ENCODE results near the gene RBFOX2.
A peak's percentile ranks its signal among the peaks of the same experiment; 100 is the strongest.

Gene RBFOX2

GRCh38 chr22:35872451-35872850 lies 156.2 kb downstream of the RBFOX2 start:
- peaks cover 15% of the 10 kb centered on the region; the same call in 1 of the 2 replicates for H3K36me3 ChIP-seq (ENCODE audit: insufficient read depth, low read length)
- H3K4me1 ChIP-seq (ENCODE audit: insufficient read depth, low read length, severe bottlenecking), result peaks cover 81% of the 10 kb centered on the region
- H3K9ac ChIP-seq (ENCODE audit: low read length), result no peak overlapping the region
- no peak overlapping the region for H3K27ac ChIP-seq (ENCODE audit: low read depth, low read length, poor library complexity, severe bottlenecking)
- no peak overlapping the region for H3K4me2 ChIP-seq (ENCODE audit: low read length)
- TF ChIP-seq EZH2 (IDR thresholded peaks at IDR 0.05; ENCODE audit: borderline replicate concordance, low read length), result no peak
- TF ChIP-seq, protein P1, sequence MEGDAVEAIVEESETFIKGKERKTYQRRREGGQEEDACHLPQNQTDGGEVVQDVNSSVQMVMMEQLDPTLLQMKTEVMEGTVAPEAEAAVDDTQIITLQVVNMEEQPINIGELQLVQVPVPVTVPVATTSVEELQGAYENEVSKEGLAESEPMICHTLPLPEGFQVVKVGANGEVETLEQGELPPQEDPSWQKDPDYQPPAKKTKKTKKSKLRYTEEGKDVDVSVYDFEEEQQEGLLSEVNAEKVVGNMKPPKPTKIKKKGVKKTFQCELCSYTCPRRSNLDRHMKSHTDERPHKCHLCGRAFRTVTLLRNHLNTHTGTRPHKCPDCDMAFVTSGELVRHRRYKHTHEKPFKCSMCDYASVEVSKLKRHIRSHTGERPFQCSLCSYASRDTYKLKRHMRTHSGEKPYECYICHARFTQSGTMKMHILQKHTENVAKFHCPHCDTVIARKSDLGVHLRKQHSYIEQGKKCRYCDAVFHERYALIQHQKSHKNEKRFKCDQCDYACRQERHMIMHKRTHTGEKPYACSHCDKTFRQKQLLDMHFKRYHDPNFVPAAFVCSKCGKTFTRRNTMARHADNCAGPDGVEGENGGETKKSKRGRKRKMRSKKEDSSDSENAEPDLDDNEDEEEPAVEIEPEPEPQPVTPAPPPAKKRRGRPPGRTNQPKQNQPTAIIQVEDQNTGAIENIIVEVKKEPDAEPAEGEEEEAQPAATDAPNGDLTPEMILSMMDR (IDR thresholded peaks at IDR 0.05; ENCODE audit: low read length), result no peak
- H3K9me2 ChIP-seq (ENCODE audit: low read depth, low read length), result no peaks in the 10 kb centered on the region
- H4K20me1 ChIP-seq (ENCODE audit: insufficient read depth, low read length), result no peaks in the 10 kb centered on the region
- no peak overlapping the region for H3K4me3 ChIP-seq (ENCODE audit: low read depth, low read length, poor library complexity, severe bottlenecking)
- peaks cover 8% of the 10 kb centered on the region for H3K79me2 ChIP-seq (ENCODE audit: insufficient read depth, low read length)
- H3F3A ChIP-seq (ENCODE audit: insufficient read depth, low read length), result no peaks in the 10 kb centered on the region; the same call in 1 of the 2 replicates
- no peak overlapping the region for H2AFZ ChIP-seq (ENCODE audit: low read length)
- peaks cover 7% of the 10 kb centered on the region for H3K9me3 ChIP-seq (ENCODE audit: low read length)
- no peaks in the 10 kb centered on the region for H3K27me3 ChIP-seq (ENCODE audit: insufficient read depth, low read length)

GRCh38 chr22:35870517-35871293 lies 157.9 kb downstream of the RBFOX2 start:
- Histone ChIP-seq H3K27me3 (ENCODE audit: insufficient read depth, low read length) (no peaks in the 10 kb centered on the region), H3K4me1 (ENCODE audit: insufficient read depth, low read length, severe bottlenecking) (peaks cover 81% of the 10 kb centered on the region), H3K9me3 (ENCODE audit: low read length) (peaks cover 7% of the 10 kb centered on the region), H3K36me3 (ENCODE audit: insufficient read depth, low read length) (peaks cover 15% of the 10 kb centered on the region; the same call in 1 of the 2 replicates), H2AFZ (ENCODE audit: low read length) (no peak overlapping the region), H3K79me2 (ENCODE audit: insufficient read depth, low read length) (peaks cover 18% of the 10 kb centered on the region), H3F3A (ENCODE audit: insufficient read depth, low read length) (no peaks in the 10 kb centered on the region; the same call in 1 of the 2 replicates), H3K4me3 (ENCODE audit: low read depth, low read length, poor library complexity, severe bottlenecking) (no peak overlapping the region), H3K4me2 (ENCODE audit: low read length) (peak overlapping the region; percentile 10; the same call in 1 of the 2 replicates), H3K9ac (ENCODE audit: low read length) (no peak overlapping the region; the same call in 1 of the 2 replicates), H4K20me1 (ENCODE audit: insufficient read depth, low read length) (no peaks in the 10 kb centered on the region), H3K9me2 (ENCODE audit: low read depth, low read length) (no peaks in the 10 kb centered on the region), H3K27ac (ENCODE audit: low read depth, low read length, poor library complexity, severe bottlenecking) (peak overlapping the region; percentile 86)
- no peak for TF ChIP-seq EZH2 (IDR thresholded peaks at IDR 0.05; ENCODE audit: borderline replicate concordance, low read length)
- TF ChIP-seq, protein P1 (IDR thresholded peaks at IDR 0.05; ENCODE audit: low read length), result no peak

DNA sequence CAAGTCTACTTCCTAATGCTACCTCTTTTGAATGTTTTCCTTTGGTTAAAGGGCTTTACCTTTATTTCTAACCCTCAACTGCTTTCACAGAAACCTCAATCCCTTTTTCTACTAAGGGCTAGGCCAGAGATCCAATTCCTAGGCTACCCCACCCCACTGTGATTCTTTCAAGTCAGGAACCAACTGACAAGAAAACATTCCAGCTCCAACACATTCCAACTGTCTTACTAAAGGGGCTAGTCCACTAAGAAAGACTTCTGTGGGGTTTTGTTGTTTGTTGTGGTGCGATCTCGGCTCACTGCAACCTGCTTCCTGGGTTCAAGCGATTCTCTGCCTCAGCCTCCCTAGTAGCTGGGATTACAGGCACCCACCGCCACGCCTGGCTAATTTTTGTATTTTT lies 159.7 kb downstream of the RBFOX2 start:
- Histone ChIP-seq H3K9me3 (ENCODE audit: low read length) (0 out of 2 replicates have a peak, but pooled peaks cover under 1% of the 10 kb centered on the region), H3K27me3 (ENCODE audit: insufficient read depth, low read length) (no peaks in the 10 kb centered on the region), H4K20me1 (ENCODE audit: insufficient read depth, low read length) (no peaks in the 10 kb centered on the region), H3K79me2 (ENCODE audit: insufficient read depth, low read length) (peaks cover 34% of the 10 kb centered on the region), H3K36me3 (ENCODE audit: insufficient read depth, low read length) (peaks cover 9% of the 10 kb centered on the region; the same call in 1 of the 2 replicates), H3K27ac (ENCODE audit: low read depth, low read length, poor library complexity, severe bottlenecking) (peak overlapping the region; percentile 86), H3K4me1 (ENCODE audit: insufficient read depth, low read length, severe bottlenecking) (peaks cover 98% of the 10 kb centered on the region), H3K4me2 (ENCODE audit: low read length) (no peak overlapping the region), H3K4me3 (ENCODE audit: low read depth, low read length, poor library complexity, severe bottlenecking) (no peak overlapping the region), H3K9me2 (ENCODE audit: low read depth, low read length) (no peaks in the 10 kb centered on the region), H3K9ac (ENCODE audit: low read length) (peak overlapping the region; percentile 14; the same call in 1 of the 2 replicates), H2AFZ (ENCODE audit: low read length) (no peak overlapping the region), H3F3A (ENCODE audit: insufficient read depth, low read length) (no peaks in the 10 kb centered on the region; the same call in 1 of the 2 replicates)
- TF ChIP-seq, protein P1 (IDR thresholded peaks at IDR 0.05; ENCODE audit: low read length), result no peak
- no peak for TF ChIP-seq EZH2 (IDR thresholded peaks at IDR 0.05; ENCODE audit: borderline replicate concordance, low read length)

Measured in OCI-LY1 (cell line).